Panc1 (cell line): ENCODE results near the gene SUCO. TPM values are rescaled to one million over a fixed set of nuclear protein-coding genes. Genes with fewer than 3 reads are reported as not detected.

Experiments
- ATAC-seq: fragments of 200-7000 bp; cut with Tn5 transposase; 2 replicates; pipeline ENCODE4 v1.9.1; 2020; ENCODE audit warnings: mild to moderate bottlenecking, moderate library complexity
- BruUV-seq: library from RNA; stranded (reverse); fragments of 400-500 nt; replicated peaks from 2 replicates; lab custom pipeline; 2021; lab: Mats Ljungman, UMichigan
- CTCF ChIA-PET: fragments of 300-600 bp; sonication (Branson Sonifier 250); formaldehyde crosslinking; loops from one replicate; lab custom pipeline; 2022; ENCODE audit warnings: antibody characterized with exemption; lab: Charles Lee
- POLR2A ChIA-PET: fragments of 300-600 bp; sonication (Branson Sonifier 250); formaldehyde crosslinking; loops from one replicate; lab custom pipeline; 2022; ENCODE audit warnings: antibody characterized with exemption; lab: Charles Lee
- DNase-seq: peaks from one replicate; pipeline ENCODE4 v3.0.0-alpha.2; 2010; ENCODE audit warnings: low read depth, low spot score
- H3K27ac ChIP-seq: 2 replicates; pipeline ENCODE4 v1.5.1; 2011; ENCODE audit warnings: mild to moderate bottlenecking, low read length, inconsistent platforms
- H3K27me3 ChIP-seq: fragments of 200-500 bp; sonication (Bioruptor generic); 2 replicates; pipeline ENCODE4 v1.6.0; 2014; ENCODE audit warnings: low read length, inconsistent platforms; ENCODE audit not compliant: control insufficient read depth, insufficient read depth
- H3K36me3 ChIP-seq: fragments of 200-500 bp; sonication (Bioruptor generic); 2 replicates; pipeline ENCODE4 v1.5.1; 2014; ENCODE audit warnings: inconsistent platforms, mild to moderate bottlenecking, low read length, moderate library complexity; ENCODE audit not compliant: control insufficient read depth, insufficient read depth
- H3K4me1 ChIP-seq: 2 replicates; pipeline ENCODE4 v1.5.1; 2011; ENCODE audit warnings: inconsistent platforms, mild to moderate bottlenecking, low read length, moderate library complexity; ENCODE audit not compliant: control insufficient read depth, insufficient read depth
- H3K4me3 ChIP-seq, 2 experiments: 2 replicates each; pipeline ENCODE4 v1.5.1; 2011 to 2012; ENCODE audit warnings: low read depth in 2 of 2, low read length in 2 of 2, mild to moderate bottlenecking in 2 of 2, inconsistent platforms in 1 of 2, moderate library complexity in 1 of 2
- H3K9me3 ChIP-seq: fragments of 200-500 bp; sonication (Bioruptor generic); 2 replicates; pipeline ENCODE4 v1.5.1; 2014; ENCODE audit warnings: low read depth, mild to moderate bottlenecking, inconsistent platforms, low read length, moderate library complexity; ENCODE audit not compliant: control insufficient read depth, insufficient read depth
- POLR2AphosphoS5 ChIP-seq: IDR thresholded peaks from 2 replicates; pipeline ENCODE4 v1.6.1; 2012; ENCODE audit warnings: mild to moderate bottlenecking, low read depth, low read length, moderate library complexity
- SIN3A ChIP-seq: IDR thresholded peaks from 2 replicates; pipeline ENCODE4 v1.6.1; 2012; ENCODE audit warnings: low read depth, mild to moderate bottlenecking, low read length, moderate library complexity, borderline replicate concordance; ENCODE audit not compliant: insufficient read depth
- TCF7L2 ChIP-seq: IDR thresholded peaks from 2 replicates; pipeline ENCODE4 v1.6.1; 2011; ENCODE audit warnings: mild to moderate bottlenecking, low read depth, low read length, inconsistent platforms
- in situ Hi-C: cut with HindIII; loops from 2 replicates; pipeline ENCODE4 v1.10.0; 2016; ENCODE audit warnings: low sequenced_read_pairs, low pct_unique_long_range_greater_than_20kb
- intact Hi-C: fragments of 100-400 bp; cut with micrococcal nuclease; formaldehyde crosslinking; loops from one replicate; pipeline ENCODE4 v1.10.0; 2022; ENCODE audit not compliant: unreplicated experiment
- total RNA-seq: library from RNA; stranded (reverse); gene quantifications from one replicate; pipeline ENCODE4 v1.2.1, GENCODE V29; 2021; ENCODE audit not compliant: unreplicated experiment
- TF ChIP-seq, protein P1 (sequence below), 2 experiments: IDR thresholded peaks; 2 replicates each; pipeline ENCODE4 v1.6.1; 2011 to 2012; ENCODE audit warnings: low read depth in 2 of 2, control low read depth in 1 of 2, low read length in 1 of 2, mild to moderate bottlenecking in 1 of 2, moderate library complexity in 1 of 2; ENCODE audit not compliant: insufficient read depth in 1 of 2
- TF ChIP-seq, protein P2 (sequence below): fragments of 450-650 bp; IDR thresholded peaks from 2 replicates; pipeline ENCODE4 v1.5.1; 2017; ENCODE audit warnings: mild to moderate bottlenecking

Gene SUCO
- total RNA-seq, 1 experiment from 2014 or later: 31.3 TPM

DNA sequence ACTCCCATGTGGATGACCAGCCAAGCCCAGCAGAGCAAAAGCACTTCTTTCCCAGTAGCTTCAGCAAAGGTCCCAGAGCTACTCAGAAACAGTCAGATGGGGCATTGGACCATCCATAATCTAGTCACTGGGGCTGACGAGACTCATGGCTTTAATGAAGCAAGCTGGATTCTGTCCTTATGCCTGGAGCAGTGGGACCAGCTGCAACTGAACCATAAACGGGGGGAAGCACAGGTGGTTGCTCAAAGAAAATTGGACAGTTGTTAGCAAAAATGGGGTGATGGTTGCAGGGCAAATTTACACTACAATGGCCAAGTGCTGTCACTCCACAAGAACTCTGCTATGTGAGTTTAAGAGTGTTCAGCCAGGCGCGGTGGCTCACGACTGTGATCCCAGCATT lies 108.5 kb downstream of the SUCO start:
- intact Hi-C loops (no loop called here), in situ Hi-C loops (no loop called here)

DNA sequence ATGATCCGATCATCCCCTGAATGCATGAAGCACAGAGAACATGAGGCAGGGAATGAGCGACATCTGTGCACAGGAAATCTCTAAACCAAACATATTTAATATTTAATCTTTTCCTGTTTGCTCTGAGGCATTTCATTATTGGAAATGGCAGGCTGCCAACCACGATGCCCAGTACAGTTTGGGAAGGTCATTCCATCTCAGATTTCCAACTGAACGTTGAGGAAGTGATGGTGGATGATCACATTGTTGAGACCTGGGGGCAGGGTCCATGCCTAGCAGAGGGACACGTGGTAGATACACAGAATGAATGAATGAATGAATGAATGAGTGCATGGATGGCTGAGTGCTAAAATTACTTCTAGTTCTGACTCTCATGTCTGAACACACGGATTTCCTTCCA lies 110.0 kb downstream of the SUCO start:
- H3K27me3 ChIP-seq: no peaks in the 10 kb centered on the region
- POLR2A ChIA-PET: no interaction called here
- intact Hi-C loops: no loop called here
- TF ChIP-seq TCF7L2 (no peak), SIN3A (no peak), POLR2AphosphoS5 (no peak)
- TF ChIP-seq, protein P1, sequence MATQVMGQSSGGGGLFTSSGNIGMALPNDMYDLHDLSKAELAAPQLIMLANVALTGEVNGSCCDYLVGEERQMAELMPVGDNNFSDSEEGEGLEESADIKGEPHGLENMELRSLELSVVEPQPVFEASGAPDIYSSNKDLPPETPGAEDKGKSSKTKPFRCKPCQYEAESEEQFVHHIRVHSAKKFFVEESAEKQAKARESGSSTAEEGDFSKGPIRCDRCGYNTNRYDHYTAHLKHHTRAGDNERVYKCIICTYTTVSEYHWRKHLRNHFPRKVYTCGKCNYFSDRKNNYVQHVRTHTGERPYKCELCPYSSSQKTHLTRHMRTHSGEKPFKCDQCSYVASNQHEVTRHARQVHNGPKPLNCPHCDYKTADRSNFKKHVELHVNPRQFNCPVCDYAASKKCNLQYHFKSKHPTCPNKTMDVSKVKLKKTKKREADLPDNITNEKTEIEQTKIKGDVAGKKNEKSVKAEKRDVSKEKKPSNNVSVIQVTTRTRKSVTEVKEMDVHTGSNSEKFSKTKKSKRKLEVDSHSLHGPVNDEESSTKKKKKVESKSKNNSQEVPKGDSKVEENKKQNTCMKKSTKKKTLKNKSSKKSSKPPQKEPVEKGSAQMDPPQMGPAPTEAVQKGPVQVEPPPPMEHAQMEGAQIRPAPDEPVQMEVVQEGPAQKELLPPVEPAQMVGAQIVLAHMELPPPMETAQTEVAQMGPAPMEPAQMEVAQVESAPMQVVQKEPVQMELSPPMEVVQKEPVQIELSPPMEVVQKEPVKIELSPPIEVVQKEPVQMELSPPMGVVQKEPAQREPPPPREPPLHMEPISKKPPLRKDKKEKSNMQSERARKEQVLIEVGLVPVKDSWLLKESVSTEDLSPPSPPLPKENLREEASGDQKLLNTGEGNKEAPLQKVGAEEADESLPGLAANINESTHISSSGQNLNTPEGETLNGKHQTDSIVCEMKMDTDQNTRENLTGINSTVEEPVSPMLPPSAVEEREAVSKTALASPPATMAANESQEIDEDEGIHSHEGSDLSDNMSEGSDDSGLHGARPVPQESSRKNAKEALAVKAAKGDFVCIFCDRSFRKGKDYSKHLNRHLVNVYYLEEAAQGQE (IDR thresholded peaks at IDR 0.05; ENCODE audit: insufficient read depth in 1 of 2, low read depth in 2 of 2, low read length in 1 of 2): no peak
- TF ChIP-seq, protein P2, sequence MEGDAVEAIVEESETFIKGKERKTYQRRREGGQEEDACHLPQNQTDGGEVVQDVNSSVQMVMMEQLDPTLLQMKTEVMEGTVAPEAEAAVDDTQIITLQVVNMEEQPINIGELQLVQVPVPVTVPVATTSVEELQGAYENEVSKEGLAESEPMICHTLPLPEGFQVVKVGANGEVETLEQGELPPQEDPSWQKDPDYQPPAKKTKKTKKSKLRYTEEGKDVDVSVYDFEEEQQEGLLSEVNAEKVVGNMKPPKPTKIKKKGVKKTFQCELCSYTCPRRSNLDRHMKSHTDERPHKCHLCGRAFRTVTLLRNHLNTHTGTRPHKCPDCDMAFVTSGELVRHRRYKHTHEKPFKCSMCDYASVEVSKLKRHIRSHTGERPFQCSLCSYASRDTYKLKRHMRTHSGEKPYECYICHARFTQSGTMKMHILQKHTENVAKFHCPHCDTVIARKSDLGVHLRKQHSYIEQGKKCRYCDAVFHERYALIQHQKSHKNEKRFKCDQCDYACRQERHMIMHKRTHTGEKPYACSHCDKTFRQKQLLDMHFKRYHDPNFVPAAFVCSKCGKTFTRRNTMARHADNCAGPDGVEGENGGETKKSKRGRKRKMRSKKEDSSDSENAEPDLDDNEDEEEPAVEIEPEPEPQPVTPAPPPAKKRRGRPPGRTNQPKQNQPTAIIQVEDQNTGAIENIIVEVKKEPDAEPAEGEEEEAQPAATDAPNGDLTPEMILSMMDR: no peak
- CTCF ChIA-PET: no interaction called here
- DNase-seq (no peak), ATAC-seq (no peak)
- in situ Hi-C loops: no loop called here
- no peaks in the 10 kb centered on the region for H3K36me3 ChIP-seq
- H3K9me3 ChIP-seq: no peaks in the 10 kb centered on the region
- H3K4me1 ChIP-seq: no peaks in the 10 kb centered on the region
- H3K4me3 ChIP-seq: no peak overlapping the region
- no TSS peak for BruUV-seq
- no peak overlapping the region for H3K27ac ChIP-seq

More for the DNA sequence above, 108.5 kb downstream of the SUCO start:
- ATAC-seq (no peak), DNase-seq (no peak)
- CTCF ChIA-PET: no interaction called here
- Histone ChIP-seq H3K4me1 (no peaks in the 10 kb centered on the region), H3K27ac (no peak overlapping the region), H3K27me3 (no peaks in the 10 kb centered on the region), H3K36me3 (no peaks in the 10 kb centered on the region), H3K9me3 (no peaks in the 10 kb centered on the region), H3K4me3 (no peak overlapping the region)
- no TSS peak for BruUV-seq
- POLR2A ChIA-PET: no interaction called here
- TF ChIP-seq POLR2AphosphoS5: no peak
- TF ChIP-seq, protein P2: no peak
- no peak for TF ChIP-seq TCF7L2
- no peak for TF ChIP-seq SIN3A
- TF ChIP-seq, protein P1 (IDR thresholded peaks at IDR 0.05; ENCODE audit: insufficient read depth in 1 of 2, low read depth in 2 of 2, low read length in 1 of 2): no peak
